GM18499 (cell line): ENCODE data around the gene ELAC1.

Experiments
- ATAC-seq: cut with Tn5 transposase; IDR thresholded peaks from one replicate; pipeline ENCODE4 v1.9.1; 2021; ENCODE audit warnings: moderate number of reproducible peaks; ENCODE audit not compliant: insufficient read depth, unreplicated experiment

ELAC1 gene

DNA sequence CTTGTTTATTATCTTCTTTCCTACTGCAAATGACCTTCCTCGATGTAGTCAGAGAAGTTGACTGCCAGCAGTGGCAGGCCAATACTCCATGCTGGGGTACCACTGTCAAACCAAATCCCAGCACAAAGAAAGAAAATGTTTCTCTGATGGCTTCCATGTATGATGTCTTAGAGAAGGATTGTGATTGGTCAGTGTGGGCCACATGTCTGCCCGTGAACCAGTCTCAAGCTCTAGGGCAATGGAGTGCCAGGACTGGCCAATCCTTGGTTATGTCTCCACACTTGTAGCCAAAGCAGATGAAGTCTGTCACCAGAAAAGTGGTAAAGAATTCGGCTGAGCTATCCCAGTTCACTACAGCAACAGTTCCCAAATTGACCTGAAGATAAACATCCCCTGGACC, 44.6 kb downstream of the ELAC1 start:
- ATAC-seq, result no peak

GRCh38 chr18:51013259-51013658, 45.4 kb downstream of the ELAC1 start:
- ATAC-seq, result no peak

DNA sequence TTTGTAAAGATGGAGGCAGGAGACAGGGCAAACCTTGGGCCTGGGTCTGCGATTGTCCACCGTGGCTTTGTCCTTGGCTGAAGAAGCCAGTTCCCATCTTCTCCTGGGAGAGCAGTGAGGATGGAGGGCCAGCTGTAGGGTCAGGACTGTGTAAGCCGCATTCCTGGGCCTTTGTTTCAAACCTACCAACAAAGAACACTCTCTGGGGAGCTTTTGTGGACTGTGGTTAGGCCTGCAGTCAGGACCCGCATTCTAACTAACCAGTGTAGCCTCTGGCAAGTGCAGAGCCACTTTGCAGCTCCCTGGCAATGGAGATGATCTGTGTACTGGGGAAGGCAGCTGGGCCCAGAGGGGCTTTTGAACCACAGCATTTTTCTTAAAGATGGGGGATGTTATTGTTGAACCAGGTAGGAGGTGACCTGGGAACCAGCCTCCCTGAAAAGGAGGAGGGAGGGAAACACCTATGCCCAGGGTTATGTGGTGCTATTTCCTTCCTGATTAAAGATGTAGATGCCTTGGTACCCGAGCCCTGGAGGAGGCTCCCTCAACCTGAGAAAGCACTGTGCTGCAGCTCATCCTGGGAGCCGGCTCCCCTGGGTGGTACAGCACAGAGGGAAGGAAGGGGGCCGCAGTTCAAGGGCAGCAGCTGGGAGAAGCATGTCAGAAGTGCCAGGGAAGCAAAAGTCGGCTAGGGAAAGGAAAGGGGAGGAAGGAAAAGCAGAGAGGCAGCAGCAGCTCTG, 49.5 kb downstream of the ELAC1 start:
- no peak for ATAC-seq

- no peak for ATAC-seq
Observed at GRCh38 chr18:51020536-51020935, 52.7 kb downstream of the ELAC1 start.

DNA sequence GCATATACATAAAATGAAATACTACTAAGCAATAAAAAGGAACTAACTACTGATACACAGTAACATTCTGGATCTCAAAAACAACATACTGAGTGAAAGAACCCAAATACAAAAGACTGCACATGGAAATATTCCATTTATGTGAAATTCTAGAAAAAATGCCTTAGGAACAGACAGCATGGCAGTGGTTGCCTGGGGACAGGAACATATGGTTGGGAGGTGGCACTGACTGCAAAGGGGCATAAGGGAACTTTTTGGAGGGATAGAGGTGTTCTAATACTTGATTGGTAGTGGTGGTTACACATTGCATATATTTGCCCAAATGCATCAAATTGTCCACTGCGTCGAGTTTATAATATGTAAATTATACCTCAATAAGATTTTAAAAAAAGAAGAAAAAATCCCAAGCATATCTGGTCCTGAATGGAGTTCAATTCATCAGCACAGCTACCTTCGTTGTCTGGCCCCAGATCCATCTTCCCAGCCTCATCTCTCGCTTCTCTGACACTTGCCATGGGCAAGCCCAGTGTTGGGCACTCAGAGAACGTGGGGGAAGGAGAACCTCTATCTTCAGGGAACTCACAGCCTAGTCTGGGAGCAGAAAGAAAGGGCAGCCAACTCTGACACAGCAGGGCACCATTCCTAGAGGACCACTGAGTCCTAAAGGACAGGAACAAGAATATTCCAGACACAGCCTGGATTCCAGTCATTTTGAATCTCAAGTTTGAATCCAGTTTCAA, 53.6 kb downstream of the ELAC1 start:
- no peak for ATAC-seq

- no peak for ATAC-seq
Observed at GRCh38 chr18:51025512-51025911, 57.7 kb downstream of the ELAC1 start.

GRCh38 chr18:51028201-51028805, 60.5 kb downstream of the ELAC1 start:
- no peak for ATAC-seq

- no peak for ATAC-seq
Observed at GRCh38 chr18:51029378-51029693, 61.5 kb downstream of the ELAC1 start.

- ATAC-seq, result no peak
Observed at GRCh38 chr18:51029694-51030536, 62.1 kb downstream of the ELAC1 start, which contains the start of gene SMAD4. TSS of gene SMAD4 (plus strand) at chr18:51030213. CDS start at chr18:51047047, 16,834 bp downstream.

GRCh38 chr18:51030537-51031258, 62.9 kb downstream of the ELAC1 start:
- ATAC-seq, result no peak

DNA sequence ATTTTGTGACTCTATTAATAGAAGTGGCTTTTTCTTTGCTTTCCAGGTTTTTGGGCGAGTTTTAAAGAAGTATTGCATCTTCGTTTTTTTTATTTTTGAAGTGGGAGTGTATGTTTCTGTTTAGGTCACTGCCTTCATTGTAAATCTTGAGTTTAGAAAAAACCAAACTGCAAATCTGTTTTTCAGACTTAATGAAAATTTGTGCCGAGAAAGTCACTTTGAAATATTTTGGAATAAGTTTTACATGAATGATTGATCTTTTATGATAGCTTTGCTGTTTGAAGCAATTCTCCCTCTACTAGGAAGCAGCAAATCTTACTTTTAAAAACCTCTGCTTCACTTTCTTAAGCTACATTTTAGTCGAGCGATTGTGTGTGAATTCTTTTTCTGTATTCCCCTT, 64.4 kb downstream of the ELAC1 start:
- no peak for ATAC-seq

DNA sequence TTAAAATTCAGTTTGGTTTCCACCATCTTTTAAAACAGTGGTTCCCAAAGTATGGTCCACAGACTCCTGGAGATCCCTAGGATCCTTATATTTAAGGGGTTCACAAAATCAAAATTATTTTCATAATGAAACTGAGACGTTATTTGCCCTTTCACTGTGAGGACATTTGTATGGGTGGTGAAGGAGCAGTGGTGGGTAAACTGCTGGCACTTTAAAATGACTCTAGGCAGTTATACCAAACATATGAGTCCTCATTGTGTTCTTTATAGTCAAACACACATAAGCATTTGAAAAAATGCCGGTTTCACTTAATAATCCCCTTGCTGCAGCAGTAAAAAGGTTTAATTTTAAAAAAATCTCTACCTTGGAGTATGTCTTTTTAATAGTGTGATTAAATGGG, 69.4 kb downstream of the ELAC1 start:
- no peak for ATAC-seq
